Measurements from ENCODE around the gene ZFPM1. TPM values are rescaled to one million over a fixed set of nuclear protein-coding genes. Genes with fewer than 3 reads are reported as not detected.

ZFPM1 gene
- total RNA-seq, 1 donor from 2014 or later, result 5.7 TPM

- H3K9me3 Mint-ChIP-seq (ENCODE audit: unreplicated experiment), result no peaks in the 10 kb centered on the region
- TF ChIP-seq CTCF (IDR thresholded peaks at IDR 0.05), result no peak
- H3K27me3 Mint-ChIP-seq (ENCODE audit: unreplicated experiment), result no peaks in the 10 kb centered on the region
- H3K36me3 Mint-ChIP-seq (ENCODE audit: unreplicated experiment), result peaks cover 3% of the 10 kb centered on the region
- peaks cover 24% of the 10 kb centered on the region for H3K4me1 Mint-ChIP-seq (ENCODE audit: unreplicated experiment)
- DNase-seq (ENCODE audit: extremely low spot score, unreplicated experiment), result peak; percentile 99
- H3K27ac Mint-ChIP-seq (ENCODE audit: unreplicated experiment), result peak within 1 kb of the TSS; percentile 84
- peak within 1 kb of the TSS; percentile 79 for H3K4me3 Mint-ChIP-seq (ENCODE audit: unreplicated experiment)
Observed at GRCh38 chr16:88569985-88570690, 117.1 kb downstream of the ZFPM1 start, which contains the start of gene ZC3H18. Gene ZC3H18, plus strand, starts transcription at chr16:88570403. Its CDS starts 6,721 bp downstream, at chr16:88577124.

GRCh38 chr16:88570691-88571092 is 117.6 kb downstream of the ZFPM1 start:
- H3K27me3 Mint-ChIP-seq (ENCODE audit: unreplicated experiment), result no peaks in the 10 kb centered on the region
- no peak for DNase-seq (ENCODE audit: extremely low spot score, unreplicated experiment)
- peak overlapping the region; percentile 74 for H3K27ac Mint-ChIP-seq (ENCODE audit: unreplicated experiment)
- peaks cover 5% of the 10 kb centered on the region for H3K36me3 Mint-ChIP-seq (ENCODE audit: unreplicated experiment)
- H3K9me3 Mint-ChIP-seq (ENCODE audit: unreplicated experiment), result no peaks in the 10 kb centered on the region
- H3K4me3 Mint-ChIP-seq (ENCODE audit: unreplicated experiment), result peak overlapping the region; percentile 77
- peaks cover 24% of the 10 kb centered on the region for H3K4me1 Mint-ChIP-seq (ENCODE audit: unreplicated experiment)
- no peak for TF ChIP-seq CTCF (IDR thresholded peaks at IDR 0.05)

- no peak for DNase-seq (ENCODE audit: extremely low spot score, unreplicated experiment)
- Mint-ChIP-seq H3K9me3 (ENCODE audit: unreplicated experiment) (no peaks in the 10 kb centered on the region), H3K36me3 (ENCODE audit: unreplicated experiment) (peaks cover 20% of the 10 kb centered on the region), H3K27ac (ENCODE audit: unreplicated experiment) (no peak overlapping the region), H3K4me1 (ENCODE audit: unreplicated experiment) (peaks cover 19% of the 10 kb centered on the region), H3K27me3 (ENCODE audit: unreplicated experiment) (no peaks in the 10 kb centered on the region), H3K4me3 (ENCODE audit: unreplicated experiment) (no peak overlapping the region)
- TF ChIP-seq CTCF (IDR thresholded peaks at IDR 0.05), result no peak
Observed at GRCh38 chr16:88575251-88575650, 122.2 kb downstream of the ZFPM1 start.

- Mint-ChIP-seq H3K4me3 (ENCODE audit: unreplicated experiment) (no peak overlapping the region), H3K27me3 (ENCODE audit: unreplicated experiment) (no peaks in the 10 kb centered on the region), H3K9me3 (ENCODE audit: unreplicated experiment) (no peaks in the 10 kb centered on the region), H3K27ac (ENCODE audit: unreplicated experiment) (no peak overlapping the region), H3K36me3 (ENCODE audit: unreplicated experiment) (peaks cover 20% of the 10 kb centered on the region), H3K4me1 (ENCODE audit: unreplicated experiment) (peaks cover 14% of the 10 kb centered on the region)
- DNase-seq (ENCODE audit: extremely low spot score, unreplicated experiment), result no peak
- TF ChIP-seq CTCF (IDR thresholded peaks at IDR 0.05), result no peak
Observed at GRCh38 chr16:88576307-88576706, 123.2 kb downstream of the ZFPM1 start.

- Mint-ChIP-seq H3K4me1 (ENCODE audit: unreplicated experiment) (peaks cover 5% of the 10 kb centered on the region), H3K27ac (ENCODE audit: unreplicated experiment) (no peak overlapping the region), H3K36me3 (ENCODE audit: unreplicated experiment) (peaks cover 19% of the 10 kb centered on the region), H3K4me3 (ENCODE audit: unreplicated experiment) (no peak overlapping the region), H3K9me3 (ENCODE audit: unreplicated experiment) (no peaks in the 10 kb centered on the region), H3K27me3 (ENCODE audit: unreplicated experiment) (no peaks in the 10 kb centered on the region)
- TF ChIP-seq CTCF (IDR thresholded peaks at IDR 0.05), result no peak
- DNase-seq (ENCODE audit: extremely low spot score, unreplicated experiment), result no peak
Observed at GRCh38 chr16:88577166-88577565, 124.1 kb downstream of the ZFPM1 start.

Measured in osteocyte (in vitro differentiated cells).